Measurements from ENCODE around the gene NLGN3. TPM values are rescaled to one million over a fixed set of nuclear protein-coding genes. Genes with fewer than 3 reads are reported as not detected.
"Not testable (repeated sequence)": the region's sequence is repeated elsewhere in the genome, so short reads cannot be mapped to it uniquely, and the experiment has no call there.

NLGN3 gene
- total RNA-seq, 1 donor from 2014 or later = 0.69 TPM

GRCh38 chrX:71173440-71173839, 28.8 kb downstream of the NLGN3 start:
- ATAC-seq = no peak
- TF ChIP-seq CTCF (IDR thresholded peaks at IDR 0.05) = no peak
- H3K4me3 ChIP-seq = no peak overlapping the region
- intact Hi-C loops (cut with DNase I) = loop anchor here (10.0 kb wide), 1 partner anchor 199 kb away; no protein-coding TSS in a partner anchor
- no peak overlapping the region for H3K27ac ChIP-seq
- H3K36me3 ChIP-seq = no peaks in the 10 kb centered on the region
- H3K4me1 ChIP-seq = no peaks in the 10 kb centered on the region
- DNase-seq = no peak
- no peaks in the 10 kb centered on the region for H3K9me3 ChIP-seq
- H3K27me3 ChIP-seq = no peaks in the 10 kb centered on the region

- Histone ChIP-seq H3K27ac (no peak overlapping the region), H3K9me3 (no peaks in the 10 kb centered on the region), H3K4me1 (no peaks in the 10 kb centered on the region), H3K27me3 (no peaks in the 10 kb centered on the region), H3K4me3 (no peak overlapping the region), H3K36me3 (no peaks in the 10 kb centered on the region)
- intact Hi-C loops (cut with DNase I) = loop anchor here (10.0 kb wide), 1 partner anchor 200 kb away; no protein-coding TSS in a partner anchor
- no peak for TF ChIP-seq CTCF (IDR thresholded peaks at IDR 0.05)
- no peak for ATAC-seq
- DNase-seq = no peak
Observed at GRCh38 chrX:71174795-71175194, 30.2 kb downstream of the NLGN3 start.

GRCh38 chrX:71175531-71175930, 30.9 kb downstream of the NLGN3 start:
- ATAC-seq (no peak), DNase-seq (no peak)
- no peak overlapping the region for H3K4me3 ChIP-seq
- intact Hi-C loops (cut with DNase I) = loop anchor here (10.0 kb wide), 1 partner anchor 201 kb away; no protein-coding TSS in a partner anchor
- TF ChIP-seq CTCF (IDR thresholded peaks at IDR 0.05) = no peak
- H3K4me1 ChIP-seq = no peaks in the 10 kb centered on the region
- no peaks in the 10 kb centered on the region for H3K27me3 ChIP-seq
- H3K27ac ChIP-seq = no peak overlapping the region
- H3K36me3 ChIP-seq = no peaks in the 10 kb centered on the region
- no peaks in the 10 kb centered on the region for H3K9me3 ChIP-seq

- Histone ChIP-seq H3K27ac (no peak overlapping the region), H3K4me1 (no peaks in the 10 kb centered on the region), H3K4me3 (no peak overlapping the region), H3K27me3 (no peaks in the 10 kb centered on the region), H3K36me3 (no peaks in the 10 kb centered on the region), H3K9me3 (no peaks in the 10 kb centered on the region)
- intact Hi-C loops (cut with DNase I) = loop anchor here (10.0 kb wide), 1 partner anchor 203 kb away; no protein-coding TSS in a partner anchor
- no peak for ATAC-seq
- DNase-seq = no peak
- no peak for TF ChIP-seq CTCF (IDR thresholded peaks at IDR 0.05)
Observed at GRCh38 chrX:71177327-71177726, 32.7 kb downstream of the NLGN3 start.

GRCh38 chrX:71178908-71179307, 34.3 kb downstream of the NLGN3 start:
- H3K27me3 ChIP-seq = no peaks in the 10 kb centered on the region
- no peaks in the 10 kb centered on the region for H3K9me3 ChIP-seq
- DNase-seq = no peak
- peaks cover 5% of the 10 kb centered on the region for H3K4me1 ChIP-seq
- intact Hi-C loops (cut with DNase I) = loop anchor here (10.0 kb wide), 1 partner anchor 204 kb away; no protein-coding TSS in a partner anchor
- peak; percentile 64 for TF ChIP-seq CTCF (IDR thresholded peaks at IDR 0.05)
- peak; percentile 71 for ATAC-seq
- no peak overlapping the region for H3K4me3 ChIP-seq
- no peak overlapping the region for H3K27ac ChIP-seq
- no peaks in the 10 kb centered on the region for H3K36me3 ChIP-seq

GRCh38 chrX:71180579-71181265, 36.1 kb downstream of the NLGN3 start:
- H3K27ac ChIP-seq = peak overlapping the region; percentile 88
- H3K4me1 ChIP-seq; H3K4me3 ChIP-seq; DNase-seq; intact Hi-C loops (cut with DNase I); H3K27me3 ChIP-seq; H3K9me3 ChIP-seq; H3K36me3 ChIP-seq; ATAC-seq: not testable (repeated sequence)
